Fibroblast of peridontal ligament (primary cell): ENCODE results near the gene MYO3A.
"Not testable (repeated sequence)": the region's sequence is repeated elsewhere in the genome, so short reads cannot be mapped to it uniquely, and the experiment has no call there.

Source experiments
- DNase-seq: peaks from one replicate; pipeline ENCODE4 v3.0.0-alpha.2; 2010; ENCODE audit errors: extremely low read depth

MYO3A gene

DNA sequence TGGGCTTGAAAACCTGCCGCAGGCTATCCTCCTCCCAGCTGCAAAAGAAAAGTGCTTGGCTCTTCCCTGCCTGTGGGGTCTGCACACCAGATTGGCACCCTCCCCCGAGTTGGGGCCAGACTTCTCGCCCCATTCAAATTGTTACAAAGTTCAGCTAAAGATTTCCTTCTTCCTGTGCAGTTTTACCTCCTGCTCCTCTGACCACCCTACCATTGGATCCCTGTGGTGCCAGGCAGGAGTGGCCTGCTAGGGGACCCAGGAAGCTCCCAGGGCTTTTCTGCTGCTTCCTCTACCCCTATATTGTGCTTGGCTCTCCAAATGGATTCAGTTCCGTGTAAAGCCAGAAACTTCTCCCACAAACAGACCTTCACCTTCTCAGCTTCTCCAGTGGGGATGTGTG is 147.4 kb downstream of the MYO3A start:
- no peak for DNase-seq

DNA sequence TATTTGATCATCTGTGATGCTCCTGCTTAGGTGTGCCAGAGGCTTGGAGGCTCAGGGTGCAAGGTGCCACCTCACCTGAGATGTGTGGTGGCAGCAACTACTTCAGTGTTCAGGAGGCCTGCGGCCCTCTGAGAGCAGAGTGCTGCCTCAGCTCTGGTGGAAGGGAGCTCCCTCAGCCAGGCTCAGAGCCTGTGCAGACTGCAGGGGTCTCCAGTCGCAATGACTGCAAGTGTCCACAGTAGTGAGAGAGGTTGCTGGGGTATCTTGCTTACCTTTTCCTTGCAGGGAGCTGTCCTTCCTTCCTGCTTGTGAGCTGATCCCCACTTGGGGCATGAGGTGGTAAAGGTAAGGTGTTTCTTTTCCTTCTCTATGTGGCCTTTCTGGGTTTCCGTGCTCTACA is 151.5 kb downstream of the MYO3A start:
- no peak for DNase-seq

DNA sequence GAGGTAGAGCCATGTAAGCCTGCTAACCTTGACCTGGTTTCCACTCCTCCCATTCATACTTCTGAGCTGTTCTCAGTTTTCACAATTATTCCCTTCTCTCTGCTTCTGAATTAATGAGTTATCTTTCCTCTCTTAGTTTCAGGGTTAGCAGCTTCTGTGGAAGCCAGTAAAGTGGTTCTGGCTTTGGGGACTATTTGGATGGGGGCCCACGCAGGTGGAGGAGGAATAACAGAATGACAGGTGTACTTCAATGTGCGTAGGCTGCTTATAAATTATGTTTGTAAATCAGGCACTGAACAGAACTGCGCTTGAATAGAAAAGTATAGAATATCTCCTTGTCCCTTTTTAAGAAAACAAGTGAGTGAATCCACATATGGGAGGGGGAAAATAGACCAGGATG is 153.6 kb downstream of the MYO3A start:
- DNase-seq = no peak

DNA sequence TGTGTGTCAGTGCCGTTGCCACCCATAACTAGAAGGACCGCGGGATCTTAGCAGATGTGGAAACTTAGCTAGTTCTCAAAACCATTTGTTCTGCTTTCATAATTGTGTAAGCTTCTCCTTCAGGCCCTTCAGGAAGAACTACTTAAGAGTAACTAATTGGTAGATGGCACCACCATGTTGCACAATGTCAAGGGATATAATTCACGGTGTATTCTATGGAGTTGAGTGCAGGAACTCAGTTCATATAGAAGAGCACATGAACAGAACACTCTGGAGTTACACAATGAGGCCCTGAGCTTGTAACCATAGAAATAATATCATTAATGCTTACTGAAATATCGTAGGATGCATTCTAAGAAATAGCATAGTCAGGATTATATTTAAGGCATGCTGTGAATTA is 156.0 kb downstream of the MYO3A start:
- DNase-seq = no peak

DNA sequence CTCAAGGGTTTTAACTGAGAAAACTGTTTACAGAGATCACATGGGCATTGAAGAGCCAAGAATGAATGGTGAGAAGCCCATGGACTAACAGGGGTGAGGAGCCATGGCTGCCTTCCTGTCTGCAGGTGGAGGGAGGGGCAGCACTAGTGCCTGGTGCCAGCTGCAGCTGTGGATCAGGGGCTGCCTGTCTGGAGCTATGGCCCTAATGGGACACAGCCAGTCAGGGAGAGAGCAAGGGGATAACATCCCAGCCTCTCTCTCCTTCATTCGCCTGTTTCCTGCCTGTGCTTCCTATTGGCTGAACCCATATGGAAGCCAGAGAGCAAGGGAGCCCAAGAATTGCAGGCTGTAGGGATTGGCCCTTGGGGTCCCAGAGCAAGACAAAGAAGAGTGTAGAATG is 156.7 kb downstream of the MYO3A start:
- DNase-seq = no peak

DNA sequence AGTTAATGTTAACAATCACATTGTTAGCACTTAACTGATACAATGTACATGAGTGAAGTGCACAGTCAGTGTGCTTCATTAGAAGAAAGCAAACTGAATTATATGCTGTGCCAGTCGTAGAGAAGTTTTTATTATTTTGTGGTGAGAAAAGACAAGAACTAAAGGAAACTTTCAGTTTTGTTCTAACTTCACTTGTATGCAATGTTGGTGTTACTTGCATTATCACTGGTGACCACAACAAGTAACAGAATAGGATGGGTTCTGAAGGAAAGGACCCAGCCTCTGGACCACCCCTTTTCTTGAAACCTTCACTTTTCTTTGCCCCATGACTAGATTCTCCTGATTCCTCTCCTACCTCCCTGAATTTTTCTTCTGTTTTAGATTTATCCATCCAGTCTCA is 159.2 kb downstream of the MYO3A start:
- no peak for DNase-seq

DNA sequence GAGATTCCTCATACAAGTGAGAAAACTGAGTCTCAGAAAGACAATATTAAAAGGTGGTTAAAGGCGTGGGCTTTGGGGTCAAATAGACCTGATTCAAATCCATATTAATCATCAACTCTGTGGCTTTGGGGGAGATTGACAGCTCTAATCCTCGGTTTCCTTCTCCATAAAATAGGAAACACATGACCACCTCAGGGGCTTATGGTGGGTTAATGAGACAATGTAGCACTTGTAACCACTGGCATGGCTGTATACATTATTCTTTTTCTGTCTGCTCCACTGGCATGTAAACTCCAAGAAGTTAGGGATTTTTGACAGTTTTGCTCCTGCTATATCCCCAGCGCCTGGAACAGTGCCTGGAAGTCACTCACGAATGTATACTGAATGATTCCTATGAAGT is 161.8 kb downstream of the MYO3A start:
- DNase-seq = no peak

DNA sequence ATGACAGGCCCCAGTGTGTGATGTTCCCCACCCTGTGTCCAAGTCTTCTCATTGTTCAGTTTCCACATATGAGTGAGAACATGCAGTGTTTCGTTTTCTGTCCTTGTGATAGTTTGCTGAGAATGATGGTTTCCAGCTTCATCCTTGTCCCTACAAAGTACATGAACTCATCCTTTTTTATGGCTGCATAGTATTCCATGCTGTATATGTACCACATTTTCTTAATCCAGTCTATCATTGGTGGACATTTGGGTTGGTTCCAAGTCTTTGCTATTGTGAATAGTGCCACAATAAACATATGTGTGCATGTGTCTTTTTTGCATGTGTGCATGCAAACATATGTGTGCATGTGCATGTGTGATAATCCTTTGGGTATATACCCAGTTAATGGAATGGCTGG is 163.5 kb downstream of the MYO3A start:
- not testable (repeated sequence) for DNase-seq

DNA sequence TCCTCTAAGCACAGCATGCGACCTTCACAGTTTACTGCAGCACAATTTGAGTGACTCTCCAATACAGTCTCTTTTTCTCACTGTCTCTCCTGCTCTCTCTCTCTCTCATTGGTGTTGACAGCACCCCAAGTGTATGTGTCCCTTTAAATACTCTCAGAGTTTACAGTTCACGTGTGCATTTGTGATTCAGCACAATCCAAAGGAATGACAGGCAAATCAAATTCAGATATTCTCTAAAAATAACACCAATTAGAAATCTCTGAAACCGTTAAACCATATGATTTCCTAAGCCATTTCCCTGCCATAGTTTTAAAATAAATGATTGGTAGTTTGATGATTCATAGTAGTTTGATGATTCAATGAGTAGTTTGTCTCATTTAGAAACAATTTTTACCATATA is 178.5 kb downstream of the MYO3A start:
- DNase-seq = peak; percentile 55

DNA sequence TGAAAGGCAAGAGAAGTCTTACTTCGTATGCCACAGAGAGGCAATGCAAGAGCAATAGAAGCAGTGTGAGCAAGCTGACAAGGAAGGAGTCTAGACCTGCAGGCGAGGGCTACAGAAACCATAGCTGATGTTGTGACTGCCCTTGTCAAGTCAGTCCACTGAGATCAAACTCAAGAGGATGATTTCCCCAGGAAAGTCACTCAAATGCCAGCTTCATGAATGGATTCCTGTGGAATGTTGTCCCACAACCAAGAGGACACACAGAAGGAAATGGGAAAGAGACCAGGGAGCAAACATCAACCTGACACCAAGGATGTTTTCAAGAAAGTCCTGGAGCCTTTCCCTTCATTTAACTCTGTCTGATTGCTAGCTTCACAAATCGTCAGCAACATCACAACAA is 204.6 kb downstream of the MYO3A start:
- no peak for DNase-seq

DNA sequence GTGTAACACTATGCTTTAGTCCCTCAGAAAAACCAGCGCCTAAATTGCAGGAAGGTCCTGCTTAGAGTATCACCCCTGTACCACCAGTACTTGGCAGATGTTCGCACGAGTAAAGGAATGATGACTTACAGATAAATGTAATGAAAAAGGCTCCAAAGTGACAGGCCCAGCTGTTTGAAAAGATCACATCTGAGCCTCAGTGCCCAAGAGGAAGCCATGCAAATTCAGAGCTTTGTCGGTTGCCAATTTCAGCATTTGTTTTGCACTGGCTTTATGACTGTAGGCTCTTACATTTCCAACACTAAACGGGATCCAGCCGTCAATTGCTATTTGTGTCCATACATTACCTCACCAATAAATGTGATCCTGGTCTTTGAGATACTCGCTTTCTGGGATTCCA is 222.0 kb downstream of the MYO3A start:
- DNase-seq = no peak

DNA sequence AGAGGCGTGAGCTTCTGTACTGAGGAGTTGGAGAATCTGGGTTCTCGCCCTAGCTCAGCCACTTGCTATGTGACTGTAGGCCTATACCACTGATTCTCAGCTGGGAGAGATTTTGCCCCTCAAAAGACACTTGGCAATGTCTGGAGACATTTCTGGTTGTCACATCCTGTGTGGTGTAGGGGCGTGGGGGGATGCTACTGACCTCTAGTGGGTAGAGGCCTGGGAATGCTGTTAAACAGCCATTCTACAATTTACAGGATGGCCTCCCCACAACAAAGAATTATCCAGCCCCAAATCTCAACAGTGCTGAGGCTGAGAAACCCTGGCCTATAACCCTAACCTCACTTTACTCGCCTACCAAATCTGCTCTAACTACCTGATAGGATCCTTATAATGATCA is 223.7 kb downstream of the MYO3A start:
- no peak for DNase-seq

DNA sequence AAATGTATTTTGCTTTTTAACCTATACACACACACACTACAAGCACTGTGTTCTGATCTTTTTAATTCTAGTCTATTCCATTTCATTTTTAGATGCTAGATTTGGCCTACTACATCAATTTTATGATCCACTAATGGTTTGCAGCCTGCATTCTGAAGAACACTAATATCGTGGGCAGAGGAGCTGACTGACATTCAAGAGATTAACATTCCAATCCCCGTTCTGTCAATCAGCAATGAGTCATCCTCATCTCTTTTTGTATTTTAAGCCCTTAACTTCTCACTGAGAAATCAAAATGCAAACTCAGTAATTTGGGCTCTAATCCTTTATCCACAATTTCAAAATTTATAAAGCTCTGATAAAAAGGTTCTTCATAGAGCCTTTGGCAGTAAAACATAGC is 235.4 kb downstream of the MYO3A start:
- no peak for DNase-seq

DNA sequence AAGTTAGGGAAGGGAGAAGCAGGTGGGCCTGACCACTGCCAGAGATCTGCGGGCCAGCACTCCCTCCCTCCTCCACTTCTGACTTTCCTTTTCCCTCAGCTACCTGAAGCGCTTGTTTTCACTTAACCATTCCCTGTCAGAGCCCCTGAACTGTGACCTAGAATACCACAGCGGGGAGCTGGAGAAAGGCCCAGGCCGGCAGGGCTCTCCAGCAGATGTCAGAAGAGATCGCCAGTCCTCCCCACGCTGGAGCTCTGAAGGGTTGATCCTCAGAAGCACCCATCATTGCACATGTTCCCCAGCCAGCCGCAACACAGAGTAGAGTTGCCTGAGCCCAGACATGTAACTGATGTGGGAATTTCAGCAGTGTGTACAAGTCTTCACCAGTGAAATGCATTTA is 238.1 kb downstream of the MYO3A start:
- DNase-seq = no peak

DNA sequence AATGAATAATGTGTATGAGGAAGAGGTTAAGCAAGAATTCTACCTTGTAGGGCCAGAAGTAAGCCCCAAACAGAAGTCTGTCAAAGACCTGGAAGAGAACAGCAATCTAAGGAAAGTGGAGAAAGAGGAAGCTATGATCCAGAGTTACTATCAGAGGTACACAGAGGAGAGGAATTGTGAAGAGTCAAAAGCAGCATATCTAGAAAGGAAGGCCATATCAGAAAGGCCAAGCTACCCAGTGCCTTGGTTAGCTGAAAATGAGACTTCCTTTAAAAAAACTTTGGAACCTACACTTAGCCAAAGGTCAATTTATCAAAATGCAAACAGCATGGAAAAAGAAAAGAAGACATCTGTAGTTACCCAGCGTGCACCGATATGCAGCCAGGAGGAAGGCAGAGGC is 239.8 kb downstream of the MYO3A start:
- no peak for DNase-seq

DNA sequence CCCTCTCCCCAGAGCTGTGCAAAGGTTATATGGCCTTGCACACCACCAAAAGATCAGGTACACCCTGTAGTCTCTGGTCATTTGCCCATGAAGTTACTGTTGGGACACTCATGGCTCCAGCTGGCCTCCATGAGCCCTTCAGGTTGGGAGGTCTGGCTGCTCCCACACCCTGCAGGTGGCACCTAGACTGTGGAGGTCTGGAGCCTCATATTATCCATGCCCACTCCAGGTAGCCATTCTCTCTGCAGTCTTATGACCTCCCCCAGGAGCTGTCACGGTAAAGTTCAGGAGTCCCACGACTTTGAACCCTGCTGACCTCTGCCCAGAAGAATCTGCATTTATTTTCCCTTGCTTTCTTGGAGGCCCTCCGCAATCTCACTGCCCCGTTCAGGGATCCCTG is 243.3 kb downstream of the MYO3A start:
- no peak for DNase-seq

DNA sequence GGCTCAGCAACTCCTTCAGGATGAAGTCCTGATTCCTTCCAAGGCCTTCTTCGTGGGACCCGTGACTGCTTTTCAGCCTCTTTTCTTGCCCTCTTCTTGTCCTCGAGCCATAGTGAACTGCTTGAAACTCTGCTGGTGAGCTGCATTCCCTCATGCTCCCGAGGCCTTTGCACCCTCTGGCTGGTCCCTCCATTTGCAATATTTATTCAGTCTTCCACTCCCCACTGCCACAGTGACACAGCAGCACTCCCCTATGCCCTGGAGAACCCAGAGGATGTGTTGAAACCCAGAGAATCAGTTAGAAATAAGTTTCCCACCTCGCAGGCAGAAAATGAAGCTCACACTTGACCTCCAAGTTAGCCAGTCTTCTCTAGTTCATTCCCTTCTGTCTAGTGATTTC is 260.2 kb downstream of the MYO3A start:
- no peak for DNase-seq

DNA sequence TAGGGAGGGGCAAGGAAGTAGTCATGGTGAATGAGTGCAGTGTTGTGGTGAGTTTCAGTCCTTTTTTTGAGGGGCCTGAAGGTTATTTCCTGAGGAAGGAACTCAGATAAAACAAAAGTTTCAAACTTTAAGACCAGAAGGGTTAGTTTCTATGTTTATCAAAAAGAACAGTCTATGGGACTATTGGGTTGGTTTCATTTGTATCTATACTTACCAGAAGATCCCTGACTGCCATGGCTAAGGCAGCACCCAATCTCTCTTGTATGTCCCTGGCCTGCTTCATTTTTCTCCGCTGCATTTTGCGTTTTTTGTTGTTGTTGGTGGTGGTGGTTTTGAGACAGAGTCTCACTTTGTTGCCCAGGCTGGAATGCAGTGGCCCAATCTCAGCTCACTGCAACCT is 263.2 kb downstream of the MYO3A start:
- DNase-seq = no peak

DNA sequence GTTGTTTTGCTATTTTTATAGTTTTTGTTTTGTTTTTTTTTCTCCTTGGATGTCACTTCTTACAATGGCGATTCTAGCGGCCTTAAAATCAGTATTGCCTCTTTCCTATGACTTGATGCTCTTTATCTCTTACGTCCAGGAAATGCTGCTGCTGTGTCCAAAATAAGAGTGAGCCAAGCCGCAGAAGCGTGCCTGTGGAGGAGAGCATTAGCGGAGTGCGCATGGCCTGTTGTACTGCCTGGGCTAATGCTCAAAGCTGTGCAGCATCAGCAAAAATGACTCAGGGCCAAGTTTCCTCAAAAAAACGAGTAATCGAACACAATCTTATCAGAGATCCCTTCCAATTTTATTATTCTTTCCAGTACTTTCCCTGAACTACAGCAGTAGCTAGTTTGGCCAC is 264.1 kb downstream of the MYO3A start:
- no peak for DNase-seq

DNA sequence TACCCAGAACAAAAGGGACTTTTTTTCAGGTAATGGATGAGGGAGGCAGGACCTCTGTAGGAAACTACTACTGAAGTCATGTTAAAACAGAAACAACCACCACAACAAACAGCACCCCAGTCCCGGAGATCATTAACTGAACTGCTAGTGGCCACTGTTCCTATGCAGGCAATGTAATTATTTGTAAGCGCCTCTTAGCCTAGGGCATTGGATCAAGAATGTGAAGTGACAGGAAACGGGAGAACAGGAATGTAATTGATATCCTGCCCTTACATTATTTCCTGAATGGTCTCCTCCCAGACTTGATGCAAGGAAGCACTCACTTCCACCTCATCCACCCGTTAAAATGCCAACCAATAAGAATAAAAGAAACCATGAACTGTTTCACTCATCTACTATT is 265.8 kb downstream of the MYO3A start:
- no peak for DNase-seq

DNA sequence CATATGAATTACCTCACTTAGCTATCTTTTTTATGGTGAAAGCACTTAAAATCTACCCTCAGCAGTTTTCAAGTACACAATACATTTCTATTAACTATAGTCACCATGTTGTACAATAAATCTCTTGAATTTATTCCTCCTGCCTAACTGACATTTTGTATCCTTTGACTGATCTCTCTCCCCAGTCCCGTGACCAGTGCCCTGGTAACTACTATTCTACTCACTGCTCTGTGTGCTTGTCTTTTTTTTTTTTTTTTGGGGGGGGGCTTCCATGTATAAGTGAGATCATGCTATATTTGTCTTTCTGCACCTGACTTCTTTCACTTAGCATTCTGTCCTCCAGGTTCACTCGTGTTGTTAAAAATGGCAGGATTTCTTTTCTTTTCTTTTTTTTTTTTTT is 271.2 kb downstream of the MYO3A start:
- DNase-seq = no peak

DNA sequence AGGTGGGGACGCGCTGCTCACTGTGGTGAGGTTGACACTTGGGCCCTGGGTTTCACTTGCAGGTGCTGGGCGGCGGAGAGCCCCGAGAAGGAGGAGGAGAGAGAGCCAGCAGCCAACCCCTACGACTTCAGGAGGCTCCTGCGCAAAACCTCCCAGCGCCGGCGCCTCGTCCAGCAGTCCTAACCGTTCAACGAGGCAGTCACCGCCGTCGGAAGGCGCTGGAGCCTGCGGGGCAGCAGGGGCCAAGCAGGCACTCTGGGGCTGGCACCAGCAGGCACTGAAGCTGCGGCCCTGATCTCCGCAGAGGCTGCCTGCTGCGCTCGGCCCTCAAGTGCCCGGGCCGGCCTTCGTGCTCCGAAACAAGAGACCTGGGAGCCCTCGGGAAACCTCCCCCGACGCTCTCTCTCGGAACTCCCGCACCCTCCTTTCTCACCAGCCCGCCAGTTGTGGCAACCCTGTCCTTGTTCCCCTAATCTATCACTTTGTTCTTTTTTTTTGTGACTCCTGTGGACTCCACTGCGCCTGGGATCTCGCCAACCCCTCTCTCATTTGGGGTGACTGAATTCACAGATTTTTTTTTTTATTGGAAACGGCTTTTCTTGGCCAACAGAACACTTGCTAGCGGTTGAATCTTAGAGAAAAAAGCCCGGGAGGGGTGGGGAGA is 277.9 kb downstream of the MYO3A start:
- DNase-seq = no peak

DNA sequence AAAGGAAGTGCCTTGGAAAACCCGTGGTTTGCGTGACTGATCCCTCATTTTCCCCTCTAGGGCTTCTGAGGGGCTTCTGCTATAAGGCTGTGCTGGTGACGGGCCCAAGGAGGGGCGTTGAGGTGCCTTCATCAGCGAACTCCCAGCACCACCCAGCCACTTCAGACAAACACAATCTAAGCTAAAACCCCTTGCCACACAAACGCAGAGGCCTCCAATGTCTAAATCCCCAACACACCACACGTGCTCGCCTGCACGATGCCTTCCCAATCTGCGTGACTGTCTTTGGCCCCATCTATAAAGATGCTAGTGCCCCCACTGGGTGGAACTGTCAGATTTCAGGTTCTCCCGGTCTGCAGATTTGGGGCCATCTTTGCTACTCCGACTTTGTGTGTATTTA is 278.5 kb downstream of the MYO3A start:
- DNase-seq = no peak

DNA sequence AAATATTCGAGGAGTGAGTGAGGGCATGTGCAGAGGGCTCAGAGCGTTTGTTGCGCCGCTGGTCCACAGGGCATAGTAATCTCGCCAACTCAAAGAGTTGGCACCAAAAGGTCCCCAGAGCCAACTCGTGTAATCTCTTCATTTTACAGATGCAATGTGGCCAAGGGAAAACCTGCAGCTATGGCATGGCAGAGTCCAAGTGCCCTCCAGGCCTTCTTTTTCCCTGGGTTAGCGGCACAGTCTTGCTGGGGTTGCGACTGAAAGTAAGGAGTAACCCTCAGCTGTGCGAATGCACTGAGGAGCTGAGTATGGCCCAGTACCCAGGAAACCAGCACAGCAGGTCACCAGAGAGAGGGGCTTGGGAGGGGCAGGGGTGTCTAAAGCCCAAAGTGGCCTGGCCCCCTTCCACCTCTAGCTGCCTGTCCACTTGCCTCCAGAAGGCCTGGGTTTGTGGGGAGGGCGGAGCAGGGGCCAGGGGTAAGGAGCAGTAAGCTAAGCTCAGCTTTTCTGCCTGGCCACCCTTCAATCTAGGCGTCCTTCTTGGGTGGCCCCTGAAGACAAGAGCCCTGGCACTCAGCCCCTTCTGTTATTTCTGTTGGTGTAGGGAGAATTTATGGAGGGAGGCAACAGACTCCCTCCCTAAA is 279.2 kb downstream of the MYO3A start:
- DNase-seq = no peak
